ENCODE measurements around the gene CCDC106.
A peak's percentile ranks its signal among the peaks of the same experiment; 100 is the strongest.

- peak; percentile 87 for TF ChIP-seq CTCF (conservative IDR thresholded peaks at IDR 0.05; ENCODE audit: low read length)
- no peak for TF ChIP-seq EZH2phosphoT487 (IDR thresholded peaks at IDR 0.05; ENCODE audit: borderline replicate concordance, low read depth, low read length)
Measured at GRCh38 chr19:55638864-55639359, 9.1 kb upstream of the CCDC106 start.

All from OCI-LY7 (cell line).